HEK293 (cell line): ENCODE data around the gene IGFN1.

Experiments used
- TRIM28 ChIP-seq: IDR thresholded peaks from 2 replicates; pipeline ENCODE4 v1.6.1; 2011; ENCODE audit warnings: low read length, control low read depth, borderline replicate concordance
- ZNF155 ChIP-seq: fragments of 450-650 bp; formaldehyde crosslinking; IDR thresholded peaks from 2 replicates; pipeline ENCODE4 v1.5.1; 2016; ENCODE audit warnings: missing biosample characterization, missing genetic modification characterization
- ZNF292 ChIP-seq: fragments of 450-650 bp; formaldehyde crosslinking; IDR thresholded peaks from 2 replicates; pipeline ENCODE4 v1.5.1; 2016; ENCODE audit warnings: low read depth, missing biosample characterization, missing genetic modification characterization, borderline replicate concordance
- ZNF658 ChIP-seq: fragments of 450-650 bp; formaldehyde crosslinking; IDR thresholded peaks from 2 replicates; pipeline ENCODE4; 2016; ENCODE audit warnings: missing biosample characterization, missing genetic modification characterization
- ZNF670 ChIP-seq: fragments of 450-650 bp; formaldehyde crosslinking; IDR thresholded peaks from 2 replicates; pipeline ENCODE4 v1.5.1; 2016; ENCODE audit warnings: missing biosample characterization, missing genetic modification characterization, low read depth
- TF ChIP-seq, protein P1 (sequence below): fragments of 450-650 bp; formaldehyde crosslinking; IDR thresholded peaks from 2 replicates; pipeline ENCODE4 v1.5.1; 2016; ENCODE audit warnings: missing biosample characterization, missing genetic modification characterization
- TF ChIP-seq, protein P2 (sequence below): fragments of 450-650 bp; formaldehyde crosslinking; IDR thresholded peaks from 2 replicates; pipeline ENCODE4 v1.5.1; 2017; ENCODE audit warnings: missing biosample characterization, missing genetic modification characterization
- TF ChIP-seq, protein P3 (sequence below): fragments of 450-650 bp; formaldehyde crosslinking; optimal IDR thresholded peaks from 2 replicates; pipeline ENCODE3; 2016; ENCODE audit warnings: missing biosample characterization, mild to moderate bottlenecking, missing genetic modification characterization

DNA sequence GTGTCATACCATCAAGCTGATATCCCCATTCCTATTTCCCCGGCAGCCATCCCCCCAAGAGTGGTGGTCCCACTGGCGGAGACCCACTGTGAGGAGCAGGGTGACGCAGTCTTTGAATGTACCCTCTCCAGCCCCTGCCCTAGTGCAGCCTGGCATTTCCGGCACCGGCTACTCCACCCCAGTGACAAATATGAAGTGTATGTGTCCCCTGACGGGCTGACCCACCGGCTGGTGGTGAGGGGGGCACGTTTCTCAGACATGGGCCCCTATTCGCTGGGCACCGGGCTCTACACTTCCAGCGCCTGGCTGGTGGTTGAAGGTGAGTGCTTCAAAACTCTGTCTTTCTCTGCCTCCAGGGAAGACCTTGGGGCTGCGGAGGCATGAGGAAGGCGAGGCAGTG is 14.4 kb downstream of the IGFN1 start:
- TF ChIP-seq ZNF292 (tag by site-specific recombination), result no peak
- TF ChIP-seq, protein P1, sequence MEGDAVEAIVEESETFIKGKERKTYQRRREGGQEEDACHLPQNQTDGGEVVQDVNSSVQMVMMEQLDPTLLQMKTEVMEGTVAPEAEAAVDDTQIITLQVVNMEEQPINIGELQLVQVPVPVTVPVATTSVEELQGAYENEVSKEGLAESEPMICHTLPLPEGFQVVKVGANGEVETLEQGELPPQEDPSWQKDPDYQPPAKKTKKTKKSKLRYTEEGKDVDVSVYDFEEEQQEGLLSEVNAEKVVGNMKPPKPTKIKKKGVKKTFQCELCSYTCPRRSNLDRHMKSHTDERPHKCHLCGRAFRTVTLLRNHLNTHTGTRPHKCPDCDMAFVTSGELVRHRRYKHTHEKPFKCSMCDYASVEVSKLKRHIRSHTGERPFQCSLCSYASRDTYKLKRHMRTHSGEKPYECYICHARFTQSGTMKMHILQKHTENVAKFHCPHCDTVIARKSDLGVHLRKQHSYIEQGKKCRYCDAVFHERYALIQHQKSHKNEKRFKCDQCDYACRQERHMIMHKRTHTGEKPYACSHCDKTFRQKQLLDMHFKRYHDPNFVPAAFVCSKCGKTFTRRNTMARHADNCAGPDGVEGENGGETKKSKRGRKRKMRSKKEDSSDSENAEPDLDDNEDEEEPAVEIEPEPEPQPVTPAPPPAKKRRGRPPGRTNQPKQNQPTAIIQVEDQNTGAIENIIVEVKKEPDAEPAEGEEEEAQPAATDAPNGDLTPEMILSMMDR, result no peak
- TF ChIP-seq ZNF670 (tag by site-specific recombination), result no peak
- TF ChIP-seq, protein P2, sequence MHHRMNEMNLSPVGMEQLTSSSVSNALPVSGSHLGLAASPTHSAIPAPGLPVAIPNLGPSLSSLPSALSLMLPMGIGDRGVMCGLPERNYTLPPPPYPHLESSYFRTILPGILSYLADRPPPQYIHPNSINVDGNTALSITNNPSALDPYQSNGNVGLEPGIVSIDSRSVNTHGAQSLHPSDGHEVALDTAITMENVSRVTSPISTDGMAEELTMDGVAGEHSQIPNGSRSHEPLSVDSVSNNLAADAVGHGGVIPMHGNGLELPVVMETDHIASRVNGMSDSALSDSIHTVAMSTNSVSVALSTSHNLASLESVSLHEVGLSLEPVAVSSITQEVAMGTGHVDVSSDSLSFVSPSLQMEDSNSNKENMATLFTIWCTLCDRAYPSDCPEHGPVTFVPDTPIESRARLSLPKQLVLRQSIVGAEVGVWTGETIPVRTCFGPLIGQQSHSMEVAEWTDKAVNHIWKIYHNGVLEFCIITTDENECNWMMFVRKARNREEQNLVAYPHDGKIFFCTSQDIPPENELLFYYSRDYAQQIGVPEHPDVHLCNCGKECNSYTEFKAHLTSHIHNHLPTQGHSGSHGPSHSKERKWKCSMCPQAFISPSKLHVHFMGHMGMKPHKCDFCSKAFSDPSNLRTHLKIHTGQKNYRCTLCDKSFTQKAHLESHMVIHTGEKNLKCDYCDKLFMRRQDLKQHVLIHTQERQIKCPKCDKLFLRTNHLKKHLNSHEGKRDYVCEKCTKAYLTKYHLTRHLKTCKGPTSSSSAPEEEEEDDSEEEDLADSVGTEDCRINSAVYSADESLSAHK (tag by site-specific recombination), result no peak
- no peak for TF ChIP-seq TRIM28
- no peak for TF ChIP-seq ZNF658 (tag by site-specific recombination)
- TF ChIP-seq, protein P3, sequence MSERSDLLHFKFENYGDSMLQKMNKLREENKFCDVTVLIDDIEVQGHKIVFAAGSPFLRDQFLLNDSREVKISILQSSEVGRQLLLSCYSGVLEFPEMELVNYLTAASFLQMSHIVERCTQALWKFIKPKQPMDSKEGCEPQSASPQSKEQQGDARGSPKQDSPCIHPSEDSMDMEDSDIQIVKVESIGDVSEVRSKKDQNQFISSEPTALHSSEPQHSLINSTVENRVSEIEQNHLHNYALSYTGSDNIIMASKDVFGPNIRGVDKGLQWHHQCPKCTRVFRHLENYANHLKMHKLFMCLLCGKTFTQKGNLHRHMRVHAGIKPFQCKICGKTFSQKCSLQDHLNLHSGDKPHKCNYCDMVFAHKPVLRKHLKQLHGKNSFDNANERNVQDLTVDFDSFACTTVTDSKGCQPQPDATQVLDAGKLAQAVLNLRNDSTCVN, result no peak
- TF ChIP-seq ZNF155, result no peak
